Endothelial cell of umbilical vein (primary cell): ENCODE measurements around the gene GAS7. TPM values are rescaled to one million over a fixed set of nuclear protein-coding genes. Genes with fewer than 3 reads are reported as not detected.

ENCODE experiments used
- BruUV-seq: library from RNA; stranded (reverse); fragments of 400-500 nt; replicated peaks from 2 replicates; lab custom pipeline; 2021; lab: Mats Ljungman, UMichigan
- CTCF ChIA-PET: fragments of 300-600, 350-600 bp; sonication (Branson Sonifier 250); formaldehyde crosslinking; loops from one replicate; lab custom pipeline; 2021; ENCODE audit warnings: antibody characterized with exemption, inconsistent platforms; lab: Charles Lee
- POLR2A ChIA-PET: fragments of 300-600, 350-600 bp; sonication (Branson Sonifier 250); formaldehyde crosslinking; loops from one replicate; lab custom pipeline; 2021; ENCODE audit warnings: antibody characterized with exemption, inconsistent platforms; lab: Charles Lee
- DNase-seq: peaks from one replicate; pipeline ENCODE4 v3.0.0-alpha.2; 2011; ENCODE audit warnings: low read depth, low spot score
- FAIRE-seq: peaks from 2 replicates; lab custom pipeline; 2011; peaks lifted over from hg19 to GRCh38; lab: Jason Lieb, UNC
- H2AFZ ChIP-seq: 2 replicates; pipeline ENCODE4 v1.6.0; 2012; ENCODE audit warnings: low read depth, low read length, control low read depth, inconsistent platforms
- H3K27ac ChIP-seq: 2 replicates; pipeline ENCODE4 v1.5.1; 2011; ENCODE audit warnings: low read depth, mild to moderate bottlenecking, control low read depth, low read length, moderate library complexity; ENCODE audit not compliant: insufficient read depth
- H3K27me3 ChIP-seq, 2 experiments: 2 replicates each; pipeline versions ENCODE4 v1.6.0 to v1.6.1; 2011; ENCODE audit warnings: low read length in 2 of 2, mixed read lengths in 1 of 2; ENCODE audit not compliant: control insufficient read depth in 2 of 2, insufficient read depth in 2 of 2
- H3K36me3 ChIP-seq, 2 experiments: 2 replicates in 1 of 2; 3 replicates in 1 of 2; pipeline ENCODE4 v1.5.1; 2011; ENCODE audit warnings: low read length in 2 of 2, mild to moderate bottlenecking in 1 of 2, moderate library complexity in 1 of 2; ENCODE audit not compliant: control insufficient read depth in 2 of 2, insufficient read depth in 2 of 2; ENCODE audit errors: extremely low read depth in 1 of 2
- H3K4me1 ChIP-seq: 3 replicates; pipeline ENCODE4 v1.5.1; 2011; ENCODE audit warnings: mild to moderate bottlenecking, low read length; ENCODE audit not compliant: control insufficient read depth, insufficient read depth; ENCODE audit errors: extremely low read depth
- H3K4me2 ChIP-seq: 2 replicates; pipeline ENCODE4 v1.6.1; 2011; ENCODE audit warnings: low read length, control low read depth, mixed read lengths; ENCODE audit not compliant: insufficient read depth
- H3K4me3 ChIP-seq, 3 experiments: fragments of 200-600 bp in 1 of 3; sonication (generic), shearing (Covaris generic) in 1 of 3; replicated peaks in 1 of 3; 2 replicates each; pipeline ENCODE4 v1.5.1; 2011 to 2016; ENCODE audit warnings: control low read depth in 3 of 3, low read length in 3 of 3, mild to moderate bottlenecking in 2 of 3, inconsistent platforms in 1 of 3, low read depth in 1 of 3, moderate library complexity in 1 of 3; ENCODE audit not compliant: insufficient read depth in 1 of 3
- H3K79me2 ChIP-seq: 2 replicates; pipeline ENCODE4 v1.6.0; 2012; ENCODE audit warnings: low read length, inconsistent platforms; ENCODE audit not compliant: control insufficient read depth, insufficient read depth
- H3K9ac ChIP-seq: replicated peaks from 2 replicates; pipeline ENCODE3; 2011; ENCODE audit warnings: low read length, control low read depth; ENCODE audit not compliant: insufficient read depth; ENCODE audit errors: extremely low read depth
- H3K9me1 ChIP-seq: replicated peaks from 3 replicates; pipeline ENCODE4 v1.6.0; 2011; ENCODE audit warnings: mild to moderate bottlenecking, low read length; ENCODE audit not compliant: control insufficient read depth, insufficient read depth; ENCODE audit errors: extremely low read depth
- H3K9me3 ChIP-seq: replicated peaks from 2 replicates; pipeline ENCODE4 v1.5.1; 2012; ENCODE audit warnings: low read length, inconsistent platforms; ENCODE audit not compliant: control insufficient read depth, insufficient read depth
- H4K20me1 ChIP-seq: replicated peaks from 2 replicates; pipeline ENCODE3; 2011; ENCODE audit warnings: mild to moderate bottlenecking, low read length; ENCODE audit not compliant: control insufficient read depth, insufficient read depth; ENCODE audit errors: extremely low read depth
- CTCF ChIP-seq, 2 donors: IDR thresholded peaks; 1 replicate in 1 of 2; 2 replicates in 1 of 2; pipeline ENCODE4 v1.5.1; 2011; ENCODE audit warnings: low read length in 2 of 2, mild to moderate bottlenecking in 2 of 2, moderate library complexity in 2 of 2, control low read depth in 1 of 2, inconsistent platforms in 1 of 2, low read depth in 1 of 2; ENCODE audit not compliant: insufficient read depth in 1 of 2; ENCODE audit errors: extremely low read depth in 1 of 2
- EZH2 ChIP-seq: IDR thresholded peaks from 2 replicates; pipeline ENCODE4 v1.6.1; 2012; ENCODE audit warnings: borderline replicate concordance, low read depth, mild to moderate bottlenecking, moderate library complexity, low read length, inconsistent platforms; ENCODE audit not compliant: severe bottlenecking
- FOS ChIP-seq: IDR thresholded peaks from 2 replicates; pipeline ENCODE4 v1.6.1; 2011; ENCODE audit warnings: mild to moderate bottlenecking, low read length, moderate library complexity, borderline replicate concordance; ENCODE audit not compliant: insufficient read depth
- GATA2 ChIP-seq: IDR thresholded peaks from 2 replicates; pipeline ENCODE4 v1.7.0; 2011; ENCODE audit warnings: low read depth, mild to moderate bottlenecking, moderate library complexity, mixed read lengths, low read length; ENCODE audit not compliant: insufficient read length, insufficient read depth
- JUN ChIP-seq: IDR thresholded peaks from 2 replicates; pipeline ENCODE4 v1.6.1; 2011; ENCODE audit warnings: borderline replicate concordance, low read depth; ENCODE audit not compliant: insufficient read length, insufficient read depth
- MAX ChIP-seq: IDR thresholded peaks from 2 replicates; pipeline ENCODE4 v1.6.1; 2011; ENCODE audit not compliant: insufficient read depth, insufficient read length
- MYC ChIP-seq: IDR thresholded peaks from one replicate; pipeline ENCODE4 v1.6.1; 2011; ENCODE audit warnings: mild to moderate bottlenecking, low read depth, low read length
- POLR2A ChIP-seq: IDR thresholded peaks from 2 replicates; pipeline ENCODE4 v1.6.1; 2012; ENCODE audit warnings: low read depth, mild to moderate bottlenecking, control low read depth, low read length
- POLR2AphosphoS5 ChIP-seq: IDR thresholded peaks from 2 replicates; pipeline ENCODE4 v1.6.1; 2012; ENCODE audit warnings: low read depth, mild to moderate bottlenecking, control low read depth, low read length, moderate library complexity; ENCODE audit not compliant: insufficient read depth
- dilution Hi-C: fragments of 300-500 bp; cut with MboI; formaldehyde crosslinking; loops from one replicate; pipeline ENCODE4 v1.15.0; 2019; ENCODE audit warnings: low sequenced_read_pairs; ENCODE audit not compliant: extremely low pct_ligation_motif_present
- intact Hi-C: fragments of 100-400 bp; cut with micrococcal nuclease; formaldehyde crosslinking; loops from one replicate; pipeline ENCODE4 v1.10.0; 2022
- polyA plus RNA-seq, 4 experiments: library from polyadenylated mRNA; depleted of rRNA in 3 of 4; stranded (reverse) in 3 of 4; unstranded in 1 of 4; fragments of >200 nt; gene quantifications; 2 replicates each; pipeline versions ENCODE4 v1.2.1 to v1.2.3, GENCODE V29; 2011 to 2012; ENCODE audit warnings: missing spikeins in 1 of 4
- total RNA-seq: library from RNA; stranded (reverse); gene quantifications from 2 replicates; pipeline ENCODE4 v1.2.3, GENCODE V29; 2021

Gene GAS7
- total and polyA plus RNA-seq, 2 donors (not counting 3 experiments of a cell fraction or from before 2014, with no cell fraction given), result not detected

- no peaks in the 10 kb centered on the region for H3K79me2 ChIP-seq
- CTCF ChIA-PET, result no interaction called here
- intact Hi-C loops (no loop called here), dilution Hi-C loops (no loop called here)
- H3K9ac ChIP-seq, result no peak overlapping the region
- H2AFZ ChIP-seq, result no peak overlapping the region
- H4K20me1 ChIP-seq, result no peaks in the 10 kb centered on the region
- no peaks in the 10 kb centered on the region for H3K36me3 ChIP-seq
- POLR2A ChIA-PET, result no interaction called here
- H3K9me1 ChIP-seq, result no peaks in the 10 kb centered on the region
- no peaks in the 10 kb centered on the region for H3K9me3 ChIP-seq
- H3K4me2 ChIP-seq, result no peak overlapping the region
- BruUV-seq, result no TSS peak
- no peak overlapping the region for H3K27ac ChIP-seq
- TF ChIP-seq POLR2A (no peak), EZH2 (no peak), CTCF (IDR thresholded peaks at IDR 0.05; ENCODE audit: extremely low read depth in 1 of 2, insufficient read depth in 1 of 2, low read depth in 1 of 2, low read length in 2 of 2) (no peak), MAX (no peak), FOS (no peak), POLR2AphosphoS5 (no peak), JUN (no peak), GATA2 (no peak), MYC (no peak)
- no peak overlapping the region for H3K4me3 ChIP-seq
- H3K4me1 ChIP-seq, result no peaks in the 10 kb centered on the region
- no peaks in the 10 kb centered on the region for H3K27me3 ChIP-seq
- DNase-seq, result no peak
- FAIRE-seq, result no peak
Observed at GRCh38 chr17:9987779-9988585, 210.4 kb downstream of the GAS7 start.
